RPMI7951 (cell line): ENCODE data around the gene ARF4. TPM values are rescaled to one million over a fixed set of nuclear protein-coding genes. Genes with fewer than 3 reads are reported as not detected.
A peak's percentile ranks its signal among the peaks of the same experiment; 100 is the strongest.

Experiments used
- DNase-seq: peaks from one replicate; pipeline ENCODE4 v3.0.0-alpha.2; 2012; ENCODE audit warnings: low read depth
- total RNA-seq: library from RNA; depleted of rRNA; stranded (reverse); fragments of >200 nt; shearing (Covaris generic); gene quantifications from 2 replicates; pipeline ENCODE4 v1.2.3, GENCODE V29; 2014

ARF4 gene
- total RNA-seq, 1 experiment from 2014 or later: 554 TPM

- peak; percentile 72 for DNase-seq
These were observed 14.5 kb downstream of the ARF4 start for GRCh38 chr3:57582474-57583168.

- DNase-seq: no peak
These were observed 19.3 kb downstream of the ARF4 start for GRCh38 chr3:57577801-57578200.

- no peak for DNase-seq
These were observed 21.0 kb downstream of the ARF4 start for GRCh38 chr3:57575966-57576626.

- no peak for DNase-seq
These were observed 25.0 kb downstream of the ARF4 start for GRCh38 chr3:57572096-57572495.

GRCh38 chr3:57570878-57571277 is 26.3 kb downstream of the ARF4 start:
- DNase-seq: no peak

GRCh38 chr3:57569859-57570450 is 27.2 kb downstream of the ARF4 start:
- DNase-seq: no peak

GRCh38 chr3:57559526-57559925 is 37.6 kb downstream of the ARF4 start:
- peak; percentile 51 for DNase-seq

- DNase-seq: peak; percentile 55
These were observed 40.0 kb downstream of the ARF4 start for GRCh38 chr3:57557085-57557537.

- peak; percentile 37 for DNase-seq
These were observed 40.6 kb downstream of the ARF4 start for GRCh38 chr3:57556459-57557084.

- DNase-seq: peak; percentile 93
These were observed 41.2 kb downstream of the ARF4 start, which contains the start of gene PDE12 for GRCh38 chr3:57555738-57556458. PDE12 (plus strand) TSS chr3:57556274; CDS start chr3:57556380, 106 bp downstream.

GRCh38 chr3:57555306-57555705 is 41.8 kb downstream of the ARF4 start:
- DNase-seq: no peak

- DNase-seq: no peak
These were observed 50.5 kb downstream of the ARF4 start for GRCh38 chr3:57546616-57547015.

- DNase-seq: peak; percentile 49
These were observed 51.4 kb downstream of the ARF4 start for GRCh38 chr3:57545636-57546268.

- peak; percentile 49 for DNase-seq
These were observed 52.7 kb downstream of the ARF4 start, which contains the start of gene DNAH12 for GRCh38 chr3:57544181-57545125. DNAH12 (minus strand) TSS chr3:57544344; CDS start chr3:57542870, 1,474 bp downstream.

GRCh38 chr3:57538465-57538864 is 58.7 kb downstream of the ARF4 start:
- no peak for DNase-seq

- no peak for DNase-seq
These were observed 67.0 kb downstream of the ARF4 start for GRCh38 chr3:57530071-57530608.
